HG02981 (cell line): ENCODE results near the gene ARAP1.
"Not testable (repeated sequence)": the region's sequence is repeated elsewhere in the genome, so short reads cannot be mapped to it uniquely, and the experiment has no call there.

Experiments
- ATAC-seq: cut with Tn5 transposase; IDR thresholded peaks from one replicate; pipeline ENCODE4 v1.9.1; 2021; ENCODE audit warnings: mild to moderate bottlenecking, moderate library complexity; ENCODE audit not compliant: unreplicated experiment

Gene ARAP1

GRCh38 chr11:72752088-72752914 is at the start of gene ARAP1:
TSS of gene ARAP1 (minus strand) at chr11:72752408. CDS start at chr11:72727128, 25,280 bp downstream.
- ATAC-seq = peak; percentile 67

GRCh38 chr11:72799441-72799840 is 47.2 kb upstream of the ARAP1 start:
- ATAC-seq = no peak

DNA sequence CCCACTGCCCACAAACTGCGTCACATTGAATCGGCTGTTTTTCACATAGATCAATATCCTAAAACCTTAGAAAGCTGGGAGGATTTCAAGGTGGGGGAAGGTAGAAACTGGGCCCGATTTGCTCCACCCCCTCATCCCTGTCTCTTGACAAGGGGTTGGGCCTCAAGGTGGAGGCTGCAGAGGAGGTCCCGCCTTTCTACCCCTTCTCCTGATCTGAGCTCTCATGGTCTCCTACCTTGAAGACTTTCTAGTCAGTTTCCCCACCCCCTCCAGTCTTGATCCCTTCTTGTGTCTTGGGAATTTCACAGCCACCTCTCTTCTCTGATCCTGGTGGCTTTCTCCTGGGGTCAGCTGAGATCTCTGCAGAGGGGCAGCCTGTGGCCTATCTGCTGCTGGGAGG is 46.2 kb upstream of the ARAP1 start:
- no peak for ATAC-seq

- peak; percentile 90 for ATAC-seq
These were observed 41.5 kb upstream of the ARAP1 start, which contains the start of gene STARD10 for GRCh38 chr11:72793425-72794367. TSS of gene STARD10 (minus strand) at chr11:72794047. CDS start at chr11:72781181, 12,866 bp downstream.

DNA sequence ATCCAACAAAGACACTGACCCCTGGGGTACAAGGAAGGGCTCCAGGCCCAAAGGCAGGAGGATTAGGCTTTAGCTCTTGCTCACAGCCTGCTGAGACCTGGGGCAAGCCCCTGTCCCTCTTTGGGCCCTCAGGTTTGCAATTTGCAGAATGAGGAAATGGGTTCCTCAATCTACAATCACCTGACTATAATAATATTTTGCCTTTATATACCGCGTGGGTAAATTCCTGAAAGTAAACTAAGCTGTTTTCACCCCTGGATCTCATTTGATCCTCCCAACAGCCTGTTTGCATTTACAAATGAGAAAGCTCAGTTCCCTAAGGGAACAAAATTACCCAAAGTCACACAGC is 40.8 kb upstream of the ARAP1 start:
- ATAC-seq = no peak

GRCh38 chr11:72792437-72793021 is 40.3 kb upstream of the ARAP1 start:
- ATAC-seq = no peak

DNA sequence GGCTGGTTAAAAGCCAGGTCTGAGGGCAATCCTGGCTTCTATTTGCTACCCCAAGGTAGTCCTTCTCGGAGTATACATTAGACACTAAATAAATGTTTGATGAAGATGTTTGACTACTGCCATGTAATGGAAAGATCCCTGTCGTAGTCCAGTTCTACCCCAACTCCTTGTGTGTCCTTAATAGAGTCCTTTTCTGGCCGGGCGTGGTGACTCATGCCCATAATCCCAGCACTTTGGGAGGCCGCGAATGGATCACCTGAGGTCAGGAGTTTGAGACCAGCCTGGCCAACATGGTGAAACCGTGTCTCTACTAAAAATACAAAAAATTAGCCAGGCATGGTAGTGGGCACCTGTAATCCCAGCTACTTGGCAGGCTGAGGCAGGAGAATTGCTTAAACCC is 39.0 kb upstream of the ARAP1 start:
- not testable (repeated sequence) for ATAC-seq

DNA sequence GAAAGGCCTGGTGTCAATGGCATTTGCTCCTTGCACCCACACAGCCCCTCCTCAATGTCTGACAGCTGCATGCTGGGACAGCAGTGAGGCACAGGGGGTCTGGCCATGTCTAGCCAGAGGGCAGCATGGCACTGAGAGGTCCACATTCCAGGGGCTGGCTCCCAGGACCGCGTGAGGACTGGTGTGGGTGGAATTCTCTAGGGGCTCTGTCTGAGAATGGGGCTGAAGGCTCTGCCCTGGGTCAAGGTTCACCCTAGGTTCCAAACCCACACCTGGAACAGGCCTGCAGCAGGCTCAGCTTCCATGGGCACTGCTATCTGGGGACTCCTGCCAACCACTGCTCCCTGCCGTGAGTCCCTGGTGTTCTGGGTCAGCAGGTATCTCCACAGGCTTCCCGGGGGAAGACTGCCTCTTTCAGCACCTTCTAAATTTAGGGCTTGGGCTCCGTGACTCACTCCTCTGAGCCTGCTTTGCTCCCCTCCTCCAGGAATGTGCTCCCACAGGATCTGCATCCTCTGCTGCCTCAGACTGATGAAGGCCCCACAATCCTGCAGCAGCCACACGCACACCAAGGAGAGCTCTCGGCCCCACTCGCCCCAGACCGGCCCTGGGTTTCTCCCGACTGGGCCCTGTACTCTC is 37.4 kb upstream of the ARAP1 start:
- no peak for ATAC-seq

DNA sequence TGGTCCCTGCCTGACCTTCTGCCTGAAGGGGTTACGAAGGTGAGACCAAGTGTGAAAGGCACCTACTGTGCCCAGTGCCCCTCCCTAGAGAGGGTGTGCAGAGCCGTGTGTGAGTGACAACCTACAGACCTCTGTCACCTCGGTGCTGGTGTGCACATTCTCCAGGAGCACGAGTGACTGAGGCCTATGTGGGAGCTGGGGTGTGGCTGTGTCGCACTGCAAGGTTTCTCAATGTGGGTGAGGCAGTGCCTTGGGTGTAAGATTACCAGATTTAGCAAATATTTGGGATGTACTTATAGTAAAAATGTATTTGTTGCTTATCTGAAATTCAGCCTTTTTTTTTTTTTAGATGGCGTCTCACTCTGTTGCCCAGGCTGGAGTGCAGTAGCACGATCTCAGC is 36.0 kb upstream of the ARAP1 start:
- ATAC-seq = no peak

GRCh38 chr11:72787216-72788104 is 35.3 kb upstream of the ARAP1 start:
- peak; percentile 65 for ATAC-seq

DNA sequence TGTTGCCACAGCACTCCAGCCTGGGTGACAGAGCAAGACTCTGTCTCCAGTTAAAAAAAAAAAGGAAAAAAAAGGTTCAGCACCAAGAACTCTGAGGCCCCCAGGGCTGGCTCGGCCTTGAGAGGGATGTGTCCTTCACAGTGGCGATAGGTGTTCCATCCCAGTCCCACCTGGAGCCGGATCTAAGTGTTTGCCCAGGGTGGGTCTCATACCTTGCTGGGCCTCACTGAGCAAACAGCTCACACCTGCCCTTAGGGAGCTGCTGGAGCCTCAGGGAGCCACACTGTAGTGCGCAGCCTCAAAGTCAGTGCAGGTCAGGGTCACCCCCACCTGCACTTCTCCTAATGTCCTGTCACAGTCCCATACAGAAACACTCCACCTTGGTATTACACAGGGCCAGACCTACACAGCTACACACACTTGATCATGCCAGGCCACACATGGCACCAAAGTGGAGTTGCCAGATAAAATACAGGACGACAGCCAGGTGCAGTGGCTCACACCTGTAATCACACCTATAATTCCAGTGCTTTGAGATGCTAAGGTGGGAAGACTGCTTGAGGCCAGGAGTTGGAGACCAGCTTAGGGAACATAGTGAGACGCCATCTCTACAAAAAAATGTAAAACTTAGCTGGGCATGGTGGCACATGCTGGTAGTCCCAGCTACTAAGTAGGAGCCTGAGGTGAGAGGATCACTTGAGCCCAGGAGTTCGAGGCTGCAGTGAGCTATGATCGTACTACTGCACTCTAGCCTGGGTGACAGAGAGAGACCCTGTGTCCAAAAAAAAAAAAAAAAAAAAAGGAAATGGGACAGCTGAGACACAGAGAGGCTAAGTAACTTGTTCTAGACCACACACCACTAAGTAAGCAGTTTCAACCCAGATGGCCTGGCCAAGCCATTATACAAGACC is 34.4 kb upstream of the ARAP1 start:
- peak; percentile 6 for ATAC-seq

DNA sequence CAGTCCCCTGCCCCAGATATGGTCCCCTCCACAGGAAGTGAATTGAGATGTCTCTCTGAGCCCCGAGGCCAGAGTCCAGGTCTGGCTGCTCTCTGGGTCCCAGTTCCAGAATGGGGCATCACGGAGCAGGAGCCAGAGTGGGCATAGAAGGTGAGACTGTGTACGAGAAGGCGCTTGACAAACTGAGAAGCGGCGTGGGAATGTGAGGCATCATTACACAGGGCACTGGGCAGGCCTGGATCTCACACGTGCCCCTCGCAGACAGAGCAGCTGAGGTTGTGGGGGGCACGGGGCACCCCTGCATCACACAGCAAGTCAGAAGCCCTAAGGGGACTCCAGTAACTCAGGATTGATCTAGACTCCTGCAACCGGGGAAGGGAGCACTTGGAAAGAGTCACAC is 32.5 kb upstream of the ARAP1 start:
- no peak for ATAC-seq

GRCh38 chr11:72783144-72783905 is 31.1 kb upstream of the ARAP1 start:
- ATAC-seq = no peak

DNA sequence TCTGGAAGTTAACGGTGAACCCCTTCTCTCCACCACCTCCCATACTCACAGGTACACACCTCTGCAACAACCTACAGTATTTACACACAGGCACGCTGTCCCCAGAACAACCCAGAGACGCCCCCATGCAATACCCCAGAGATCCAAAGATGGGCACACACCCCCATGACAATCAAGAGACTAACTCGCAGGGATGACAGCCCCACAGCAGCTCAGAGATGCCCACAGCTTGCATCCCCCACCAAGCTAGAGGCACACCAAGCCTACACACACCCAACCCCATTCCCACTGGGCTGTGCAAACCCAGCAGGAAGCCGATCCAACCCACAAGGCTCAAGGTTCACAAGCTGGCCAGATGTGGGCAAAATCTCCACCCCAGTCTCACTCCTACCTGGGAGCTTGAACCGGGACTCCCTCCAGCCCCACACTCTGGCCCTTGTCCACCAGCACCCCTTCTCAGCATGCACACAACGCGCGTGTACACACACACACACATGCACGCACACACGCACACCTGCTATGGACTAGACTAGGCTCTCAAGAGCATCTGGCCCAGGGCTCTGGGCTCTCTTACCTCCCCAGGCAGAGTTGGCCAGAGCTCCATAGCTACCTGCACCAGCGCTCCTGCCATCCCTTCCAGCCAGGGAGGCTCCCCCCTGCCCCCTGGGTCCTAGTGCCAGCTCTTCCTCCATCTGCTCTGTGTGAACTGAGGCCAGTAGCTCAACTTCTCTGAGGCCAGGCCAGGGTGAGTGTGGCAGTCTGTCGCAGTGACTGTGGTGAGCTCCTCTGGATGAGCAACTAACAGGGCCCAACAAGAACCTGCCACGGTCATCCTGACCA is 30.1 kb upstream of the ARAP1 start:
- ATAC-seq = no peak

GRCh38 chr11:72781313-72782080 is 29.3 kb upstream of the ARAP1 start:
- no peak for ATAC-seq

- ATAC-seq = no peak
These were observed 28.8 kb upstream of the ARAP1 start for GRCh38 chr11:72781063-72781312.
